ENCODE results near the gene SHROOM3.

SHROOM3 gene

DNA sequence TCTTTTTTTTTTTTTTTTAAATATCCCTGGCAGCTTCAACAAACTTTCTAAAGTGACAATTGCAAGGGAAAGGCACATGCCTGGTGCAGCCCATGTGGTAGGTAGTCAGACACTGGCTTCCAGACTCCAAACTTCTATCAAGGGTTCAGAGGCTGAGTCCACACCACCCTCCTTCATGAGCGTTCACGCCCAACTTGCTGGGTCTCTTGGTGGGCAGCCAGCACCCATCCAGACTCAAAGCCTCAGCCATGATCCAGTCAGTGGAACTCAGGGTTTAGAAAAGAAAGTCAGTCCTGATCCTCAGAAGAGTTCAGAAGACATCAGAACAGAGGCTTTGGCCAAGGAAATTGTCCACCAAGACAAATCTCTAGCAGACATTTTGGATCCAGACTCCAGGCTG lies 321.4 kb downstream of the SHROOM3 start:
- no peak for DNase-seq

DNA sequence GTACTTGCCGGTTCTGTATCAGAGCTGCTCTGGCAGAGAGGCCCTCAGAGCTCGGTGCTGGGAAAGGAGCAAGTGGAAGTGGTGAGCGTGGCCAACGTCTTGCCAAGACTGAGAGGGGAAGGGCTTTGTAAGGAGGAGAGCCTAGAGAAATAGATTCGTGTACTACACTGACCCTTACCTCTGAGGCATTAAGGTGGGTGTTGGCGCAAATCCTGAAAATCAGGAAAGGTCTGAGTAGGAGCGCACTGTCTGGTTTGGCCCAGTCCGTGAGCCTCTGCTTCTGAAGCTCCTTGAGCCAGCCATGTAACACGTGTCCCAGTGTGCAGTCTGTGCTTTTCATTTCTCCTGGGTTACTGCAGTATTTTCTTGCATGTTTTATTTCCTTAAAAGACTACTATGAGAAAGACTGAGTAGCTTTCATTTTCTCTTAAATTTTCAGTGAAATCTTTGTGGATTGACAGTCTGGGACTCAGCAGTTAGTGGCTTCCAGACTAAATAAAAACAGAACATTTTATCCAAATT lies 322.4 kb downstream of the SHROOM3 start:
- no peak for DNase-seq

DNA sequence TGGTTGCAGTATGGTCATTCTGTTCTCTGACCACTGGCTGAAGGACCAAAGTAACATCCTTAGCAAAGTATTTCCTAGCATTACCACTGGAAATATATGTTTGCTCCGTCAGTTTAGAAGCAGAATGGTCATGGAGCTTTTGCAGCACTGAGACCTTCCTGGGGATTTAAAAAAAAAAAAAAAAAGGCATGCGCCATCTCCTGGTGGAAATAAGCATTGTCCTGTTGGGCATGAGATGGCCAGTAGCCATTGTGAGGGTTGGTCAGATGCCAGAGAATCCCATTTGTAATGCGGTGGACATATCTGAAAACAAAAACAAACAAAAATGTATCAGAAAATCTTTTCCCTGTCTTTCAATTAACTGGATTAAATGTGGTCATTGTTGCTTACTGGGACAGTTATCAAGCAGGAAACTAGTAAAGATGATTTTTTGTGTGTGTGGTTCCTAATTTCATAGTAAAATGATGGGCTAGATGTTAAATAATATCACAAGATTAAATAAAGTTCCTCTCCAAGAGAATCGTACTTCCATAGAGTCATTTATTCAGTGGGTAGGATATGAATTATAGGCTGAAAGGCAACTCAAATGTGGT lies 323.4 kb downstream of the SHROOM3 start:
- no peak for DNase-seq

DNA sequence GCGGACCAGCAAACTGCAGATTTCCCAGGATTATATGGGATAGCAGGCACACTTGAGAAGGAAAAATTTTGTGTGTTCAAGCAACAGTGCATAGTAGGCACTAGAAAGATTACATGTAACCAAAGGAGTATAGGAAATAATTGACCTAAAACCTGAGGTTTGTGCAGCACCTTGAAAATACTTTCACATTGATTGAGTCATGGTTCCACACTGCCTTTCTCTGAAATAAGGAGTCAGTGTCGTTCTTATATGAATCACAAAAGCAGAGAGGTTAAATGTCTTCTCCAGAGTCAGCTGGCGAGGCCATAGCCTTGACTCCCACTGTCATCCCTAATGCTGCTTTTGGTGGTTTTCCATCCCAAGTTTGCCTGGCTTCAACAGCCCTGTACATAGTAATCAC lies 324.0 kb downstream of the SHROOM3 start:
- no peak for DNase-seq

DNA sequence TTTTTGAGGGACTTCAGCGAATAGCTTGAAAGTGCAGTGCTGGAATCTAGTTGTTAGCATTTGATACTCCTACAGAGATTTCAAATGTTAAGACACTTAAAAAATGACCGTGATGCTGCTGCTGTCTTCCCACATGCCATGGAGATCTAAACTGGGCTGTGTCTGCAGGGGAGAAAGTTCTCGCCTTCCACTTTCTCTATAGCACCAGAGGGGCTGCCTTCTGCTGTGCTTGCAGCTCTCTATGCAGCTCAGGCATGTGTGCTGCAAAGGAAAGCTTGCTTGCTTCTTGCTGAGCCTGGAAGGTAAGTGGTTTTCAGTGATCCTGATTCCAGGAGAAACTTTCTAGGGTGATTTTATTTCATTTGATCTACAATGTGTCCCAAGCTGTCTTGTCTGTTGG lies 325.2 kb downstream of the SHROOM3 start:
- DNase-seq: no peak

GRCh38 chr4:76762137-76763130 lies 327.4 kb downstream of the SHROOM3 start:
- no peak for DNase-seq

- no peak for DNase-seq
These were observed 329.2 kb downstream of the SHROOM3 start for GRCh38 chr4:76764251-76764650.

DNA sequence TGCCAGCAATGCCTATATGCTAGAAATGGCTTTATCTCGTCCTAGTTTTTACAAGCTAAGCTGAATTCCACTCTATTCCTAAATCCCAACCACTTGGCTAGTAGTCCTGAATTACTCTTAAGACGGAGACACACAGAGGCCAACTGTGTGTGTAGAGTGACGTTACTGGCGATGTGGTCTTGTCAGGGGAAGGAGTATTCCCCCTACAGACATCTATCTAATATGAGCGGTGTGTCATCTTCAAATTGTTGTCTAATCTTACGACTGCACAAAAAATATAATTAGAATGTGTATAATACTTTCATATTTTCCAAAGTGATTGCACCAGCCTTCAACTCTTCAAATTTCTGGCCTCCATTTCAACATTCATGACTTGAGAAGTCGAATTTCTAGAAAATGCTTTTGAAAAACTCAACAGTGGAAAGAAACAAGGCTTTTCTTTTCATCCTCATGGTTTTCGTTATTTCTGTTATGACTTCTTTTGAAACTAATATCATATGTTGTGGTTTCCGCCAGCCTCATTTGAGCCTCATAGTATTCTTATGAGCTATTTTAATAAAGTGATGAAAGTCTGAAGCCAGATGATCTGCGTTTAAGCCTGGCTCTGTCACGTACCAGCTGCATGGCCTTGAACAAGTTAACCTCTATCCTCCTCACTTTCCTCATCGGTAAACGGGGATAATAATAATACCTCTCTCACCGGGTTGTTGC lies 330.6 kb downstream of the SHROOM3 start:
- no peak for DNase-seq

DNA sequence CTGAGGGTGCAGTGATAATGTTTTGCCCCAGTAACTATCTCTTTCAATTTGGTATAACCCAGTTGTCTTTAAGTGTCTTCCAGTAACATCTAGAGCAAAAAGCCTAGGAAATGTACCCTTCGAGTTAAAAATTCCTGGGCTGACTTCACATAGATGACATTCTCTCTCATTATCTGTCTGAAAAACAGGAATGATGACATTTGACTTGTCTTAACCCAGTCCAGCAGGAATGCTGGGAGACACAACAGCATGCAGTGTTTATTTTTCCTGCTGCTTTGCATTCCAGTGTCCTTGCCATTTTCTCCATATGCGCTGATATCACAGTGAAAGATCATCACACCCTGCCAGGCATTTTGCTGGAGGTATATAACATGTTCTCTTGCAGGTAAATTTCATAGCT lies 333.0 kb downstream of the SHROOM3 start:
- no peak for DNase-seq

- no peak for DNase-seq
These were observed 337.6 kb downstream of the SHROOM3 start for GRCh38 chr4:76772498-76773106.

- DNase-seq: no peak
These were observed 338.7 kb downstream of the SHROOM3 start for GRCh38 chr4:76773766-76774165.

GRCh38 chr4:76779740-76780459 lies 344.9 kb downstream of the SHROOM3 start:
- no peak for DNase-seq

DNA sequence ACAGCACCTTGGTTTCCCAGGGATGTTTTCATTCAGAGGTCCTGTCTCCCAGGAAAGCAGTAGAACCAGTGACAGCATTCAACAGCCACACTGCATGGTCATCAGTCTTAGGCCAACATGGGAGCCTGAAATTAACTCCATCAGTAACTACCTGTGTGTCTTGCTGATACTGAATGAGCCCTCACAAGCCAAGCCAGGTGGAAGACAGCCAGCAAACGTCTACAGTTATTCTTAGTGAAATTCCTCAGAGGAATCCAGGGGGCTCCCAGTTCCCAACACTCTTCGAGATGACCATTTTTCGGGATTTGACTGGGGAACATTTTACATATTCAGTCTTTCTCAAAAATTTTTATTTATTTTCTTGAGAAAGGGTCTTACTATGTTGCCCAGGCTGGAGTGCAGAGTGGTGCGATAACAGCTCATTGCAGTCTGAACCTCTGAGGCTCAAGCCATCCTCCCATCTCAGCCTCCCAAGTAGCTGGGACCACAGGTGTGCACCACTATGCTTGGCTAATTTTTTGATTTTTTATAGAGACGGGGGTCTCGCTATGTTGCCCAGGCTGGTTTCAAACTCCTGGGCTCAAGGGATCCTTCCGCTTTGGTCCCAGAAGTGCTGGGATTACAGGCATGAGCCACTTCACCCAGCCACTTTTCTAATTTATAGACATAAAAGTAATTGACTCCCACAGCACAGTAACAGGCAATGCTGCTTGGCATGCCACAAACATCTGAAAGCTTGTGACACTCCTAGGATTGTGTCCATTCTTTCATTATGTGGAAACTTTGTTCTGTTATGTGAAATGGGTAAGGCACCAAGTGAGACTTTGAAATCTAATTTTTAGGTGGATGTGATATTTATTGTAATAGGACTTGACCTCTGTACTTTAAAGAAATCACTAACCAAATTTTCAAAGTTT lies 346.0 kb downstream of the SHROOM3 start:
- DNase-seq: no peak

DNA sequence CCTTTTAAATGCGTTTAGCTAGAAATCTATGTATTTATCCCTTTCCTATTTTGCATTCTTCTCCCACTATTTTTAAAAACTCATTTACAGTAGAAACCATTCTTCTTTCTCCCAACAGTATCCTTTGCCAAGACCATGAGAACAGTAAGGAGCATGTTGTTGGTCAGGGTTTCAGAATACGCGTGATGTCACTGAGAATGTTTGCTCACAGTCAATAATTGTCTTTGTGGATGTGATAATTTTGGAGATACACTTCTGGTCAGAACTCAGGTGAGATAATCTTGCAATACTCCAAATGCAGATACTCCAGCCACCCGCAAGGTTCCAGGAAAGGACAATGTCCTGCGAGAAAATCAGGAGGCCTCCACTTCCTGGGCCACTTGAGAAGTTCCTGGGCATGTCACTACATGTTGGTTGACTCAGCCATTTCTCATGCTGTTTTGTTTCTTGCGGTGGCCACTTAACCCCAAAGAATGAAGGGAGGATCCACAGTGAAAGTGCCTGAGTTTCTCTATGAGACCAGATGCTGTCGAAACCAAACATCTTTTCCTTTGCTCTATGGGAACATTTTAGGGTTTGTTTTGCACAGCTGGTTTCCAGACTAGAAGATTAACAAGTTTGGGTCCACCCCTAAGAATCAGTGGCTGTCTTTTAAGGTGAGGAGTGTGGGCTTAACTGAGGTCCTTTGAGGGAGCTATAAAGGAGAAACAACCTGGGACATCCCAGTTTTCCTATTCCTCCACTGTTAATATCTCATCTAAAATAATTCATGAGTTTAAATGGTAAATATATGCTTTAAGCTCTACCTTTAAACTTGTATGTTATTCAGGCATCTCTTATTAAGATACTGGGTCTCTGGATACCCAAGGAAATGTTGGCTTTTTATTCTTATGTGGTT lies 346.9 kb downstream of the SHROOM3 start:
- no peak for DNase-seq

DNA sequence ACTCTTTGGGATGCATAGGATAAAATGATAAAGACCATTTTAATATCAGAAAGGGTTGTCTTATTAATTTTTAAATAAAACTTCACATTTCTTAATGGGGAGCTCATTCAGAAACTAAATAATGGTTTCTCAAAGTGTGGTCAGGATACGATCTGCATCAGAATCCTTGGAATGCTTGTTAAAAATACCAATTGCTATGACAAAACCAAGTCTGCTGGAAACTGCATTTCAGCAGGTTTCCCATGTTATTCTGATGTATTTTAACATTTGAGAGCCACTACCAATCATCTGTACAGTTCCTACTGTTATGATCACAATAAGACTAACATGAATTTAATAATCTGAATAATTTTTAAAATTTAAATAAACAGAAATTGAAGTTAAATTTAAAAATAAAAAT lies 347.8 kb downstream of the SHROOM3 start:
- DNase-seq: no peak

GRCh38 chr4:76783836-76784235 lies 348.8 kb downstream of the SHROOM3 start:
- DNase-seq: no peak

DNA sequence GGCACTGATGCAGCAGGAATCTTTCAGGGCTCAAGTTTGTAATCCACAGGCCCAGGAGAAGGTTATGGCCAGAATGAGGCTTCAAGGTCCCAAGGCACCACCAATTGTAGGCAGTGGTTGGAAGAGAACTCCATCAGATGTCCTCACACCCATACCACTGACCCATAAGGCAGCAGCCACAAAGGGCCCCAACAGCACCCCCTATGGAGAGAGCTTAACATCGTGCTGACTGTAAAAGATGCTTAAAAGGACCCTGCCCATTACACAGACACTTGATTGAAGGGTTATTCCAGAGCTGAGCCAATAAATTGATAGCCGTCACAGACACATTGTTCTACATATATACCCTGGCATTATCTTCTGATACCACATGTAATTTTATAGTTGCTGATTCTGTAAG lies 349.2 kb downstream of the SHROOM3 start:
- no peak for DNase-seq

GRCh38 chr4:76787898-76788297 lies 352.9 kb downstream of the SHROOM3 start:
- no peak for DNase-seq

DNA sequence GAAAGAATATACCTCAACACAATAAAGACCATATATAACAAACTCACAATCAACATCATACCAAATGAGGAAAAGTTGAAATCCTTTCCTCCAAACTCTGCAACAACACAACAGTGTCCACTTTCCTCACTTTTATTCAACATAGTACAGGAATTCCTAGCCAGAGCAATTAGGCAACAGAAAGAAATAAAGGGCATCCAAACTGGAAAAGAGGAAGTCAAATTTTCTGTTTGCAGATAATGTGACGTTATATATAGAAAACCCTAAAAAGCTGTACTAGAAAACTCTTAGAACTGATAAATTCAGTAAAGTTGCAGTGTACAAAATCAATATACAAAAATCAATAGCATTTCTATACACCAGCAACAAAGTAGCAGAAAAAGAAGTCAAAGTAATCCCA lies 355.3 kb downstream of the SHROOM3 start:
- no peak for DNase-seq

- no peak for DNase-seq
These were observed 356.4 kb downstream of the SHROOM3 start for GRCh38 chr4:76791479-76791878.

Measured in effector CD8-positive, alpha-beta T cell (primary cell).